ENCODE measurements around the gene LOX.

- TF ChIP-seq CTCF (conservative IDR thresholded peaks at IDR 0.05; ENCODE audit: low read depth in 2 of 2), result no peak
- no peak for TF ChIP-seq ZNF331 (CRISPR knock-in tag; IDR thresholded peaks at IDR 0.05; ENCODE audit: low read depth)
- no peak for TF ChIP-seq EZH2 (IDR thresholded peaks at IDR 0.05; ENCODE audit: low read depth, unreplicated experiment)
- TF ChIP-seq EZH2phosphoT487 (IDR thresholded peaks at IDR 0.05; ENCODE audit: unreplicated experiment), result no peak
- no peak for TF ChIP-seq POLR2AphosphoS5 (IDR thresholded peaks at IDR 0.05; ENCODE audit: low read depth)
- TF ChIP-seq CREB1 (CRISPR knock-in tag; IDR thresholded peaks at IDR 0.05; ENCODE audit: low read depth), result no peak
- TF ChIP-seq REST (IDR thresholded peaks at IDR 0.05; ENCODE audit: unreplicated experiment), result no peak
- TF ChIP-seq ETS1 (IDR thresholded peaks at IDR 0.05), result no peak
Observed at GRCh38 chr5:122063836-122064235, 14.2 kb downstream of the LOX start.

Measured in GM23338 (cell line).